ENCODE measurements around the gene EHF.

GRCh38 chr11:34647131-34647530 lies 26.2 kb downstream of the EHF start:
- no peak for TF ChIP-seq REST (IDR thresholded peaks at IDR 0.05; ENCODE audit: low read depth, low read length)
- no peak for TF ChIP-seq CHD2 (IDR thresholded peaks at IDR 0.05; ENCODE audit: low read length, partially characterized antibody)

Data from SK-N-SH (cell line).